ENCODE results near the gene CELF2.

- TF ChIP-seq, protein P1, sequence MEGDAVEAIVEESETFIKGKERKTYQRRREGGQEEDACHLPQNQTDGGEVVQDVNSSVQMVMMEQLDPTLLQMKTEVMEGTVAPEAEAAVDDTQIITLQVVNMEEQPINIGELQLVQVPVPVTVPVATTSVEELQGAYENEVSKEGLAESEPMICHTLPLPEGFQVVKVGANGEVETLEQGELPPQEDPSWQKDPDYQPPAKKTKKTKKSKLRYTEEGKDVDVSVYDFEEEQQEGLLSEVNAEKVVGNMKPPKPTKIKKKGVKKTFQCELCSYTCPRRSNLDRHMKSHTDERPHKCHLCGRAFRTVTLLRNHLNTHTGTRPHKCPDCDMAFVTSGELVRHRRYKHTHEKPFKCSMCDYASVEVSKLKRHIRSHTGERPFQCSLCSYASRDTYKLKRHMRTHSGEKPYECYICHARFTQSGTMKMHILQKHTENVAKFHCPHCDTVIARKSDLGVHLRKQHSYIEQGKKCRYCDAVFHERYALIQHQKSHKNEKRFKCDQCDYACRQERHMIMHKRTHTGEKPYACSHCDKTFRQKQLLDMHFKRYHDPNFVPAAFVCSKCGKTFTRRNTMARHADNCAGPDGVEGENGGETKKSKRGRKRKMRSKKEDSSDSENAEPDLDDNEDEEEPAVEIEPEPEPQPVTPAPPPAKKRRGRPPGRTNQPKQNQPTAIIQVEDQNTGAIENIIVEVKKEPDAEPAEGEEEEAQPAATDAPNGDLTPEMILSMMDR (IDR thresholded peaks at IDR 0.05) = no peak
- TF ChIP-seq POLR2A (IDR thresholded peaks at IDR 0.05) = no peak
- TF ChIP-seq POLR2AphosphoS5 (IDR thresholded peaks at IDR 0.05) = no peak
Measured at GRCh38 chr10:11210211-11210922, 192.7 kb downstream of the CELF2 start.
